HG03354 (cell line): ENCODE results near the gene PDPK1.
A peak's percentile ranks its signal among the peaks of the same experiment; 100 is the strongest.

Experiments
- ATAC-seq: cut with Tn5 transposase; IDR thresholded peaks from one replicate; pipeline ENCODE4 v1.9.1; 2021; ENCODE audit warnings: mild to moderate bottlenecking; ENCODE audit not compliant: unreplicated experiment, poor library complexity, severe bottlenecking

The PDPK1 gene

DNA sequence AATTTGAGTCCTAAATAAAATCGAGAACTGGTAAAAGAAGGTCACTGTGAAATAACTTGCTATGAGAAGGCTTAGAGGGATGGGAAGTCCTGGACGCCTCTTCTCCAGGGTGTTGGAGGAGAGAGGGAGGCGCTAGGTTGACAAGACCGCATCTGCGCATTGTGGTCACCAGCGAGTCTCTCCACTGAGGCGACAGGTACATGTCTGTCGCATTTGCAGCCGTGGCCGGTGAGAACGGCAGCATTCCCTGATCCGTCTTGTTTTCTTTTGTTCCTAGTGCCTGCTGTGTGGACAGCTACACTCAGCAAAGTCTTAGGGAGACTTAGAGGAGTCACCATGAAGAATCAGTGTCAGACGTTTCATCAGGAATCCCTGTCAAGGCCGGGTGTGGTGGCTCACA lies 32.1 kb upstream of the PDPK1 start:
- ATAC-seq: no peak

DNA sequence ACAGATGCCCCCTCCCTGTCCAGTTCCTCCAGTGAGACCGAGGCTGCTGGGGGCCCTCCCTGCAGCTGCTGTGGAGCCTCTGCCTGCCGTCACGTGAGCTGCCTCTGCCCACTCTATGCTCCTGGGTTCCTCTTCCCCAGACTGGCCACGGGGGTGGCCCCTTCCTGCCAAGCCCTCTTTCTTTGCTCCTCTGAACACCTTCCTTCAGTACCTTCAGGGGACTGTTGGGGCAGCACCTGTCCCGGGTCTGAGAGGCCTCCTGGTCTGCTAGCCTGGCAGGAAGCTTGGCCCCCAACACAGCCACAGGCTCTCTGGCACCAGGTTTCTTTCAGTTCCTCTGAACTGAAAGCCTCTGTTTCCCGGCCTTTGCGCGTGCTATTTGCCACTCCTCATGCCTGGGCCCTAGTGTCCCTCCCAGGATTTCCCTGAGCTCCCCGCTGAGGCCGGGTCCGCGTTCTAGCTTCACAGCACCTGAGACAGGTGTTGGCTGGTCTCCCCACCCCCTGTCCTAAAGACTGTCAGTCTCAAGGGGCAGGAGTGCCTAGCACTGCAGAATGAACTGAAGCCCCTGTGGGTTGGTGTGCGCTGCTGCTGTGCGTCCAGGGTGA lies 30.7 kb upstream of the PDPK1 start:
- peak; percentile 61 for ATAC-seq

DNA sequence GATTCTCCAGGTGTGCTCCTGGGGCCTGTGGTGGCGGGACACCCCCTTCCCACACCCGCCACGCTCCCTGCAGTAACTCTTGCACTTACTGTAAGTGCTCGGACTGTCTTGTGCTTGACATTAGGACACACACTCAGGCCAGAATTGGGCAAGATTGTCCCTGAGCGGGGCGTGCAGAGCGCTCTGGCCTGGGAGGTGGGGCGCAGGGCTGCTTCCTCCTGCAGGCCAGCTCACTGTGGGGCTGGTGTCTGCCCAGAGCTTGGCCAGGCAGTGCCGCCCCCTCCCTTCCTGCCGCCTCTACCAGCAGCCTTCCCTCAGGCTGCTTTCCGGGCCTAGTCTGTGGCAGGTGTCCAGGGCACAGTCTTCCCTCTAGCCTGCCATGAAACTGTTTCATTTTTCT lies 30.2 kb upstream of the PDPK1 start:
- ATAC-seq: peak; percentile 12

DNA sequence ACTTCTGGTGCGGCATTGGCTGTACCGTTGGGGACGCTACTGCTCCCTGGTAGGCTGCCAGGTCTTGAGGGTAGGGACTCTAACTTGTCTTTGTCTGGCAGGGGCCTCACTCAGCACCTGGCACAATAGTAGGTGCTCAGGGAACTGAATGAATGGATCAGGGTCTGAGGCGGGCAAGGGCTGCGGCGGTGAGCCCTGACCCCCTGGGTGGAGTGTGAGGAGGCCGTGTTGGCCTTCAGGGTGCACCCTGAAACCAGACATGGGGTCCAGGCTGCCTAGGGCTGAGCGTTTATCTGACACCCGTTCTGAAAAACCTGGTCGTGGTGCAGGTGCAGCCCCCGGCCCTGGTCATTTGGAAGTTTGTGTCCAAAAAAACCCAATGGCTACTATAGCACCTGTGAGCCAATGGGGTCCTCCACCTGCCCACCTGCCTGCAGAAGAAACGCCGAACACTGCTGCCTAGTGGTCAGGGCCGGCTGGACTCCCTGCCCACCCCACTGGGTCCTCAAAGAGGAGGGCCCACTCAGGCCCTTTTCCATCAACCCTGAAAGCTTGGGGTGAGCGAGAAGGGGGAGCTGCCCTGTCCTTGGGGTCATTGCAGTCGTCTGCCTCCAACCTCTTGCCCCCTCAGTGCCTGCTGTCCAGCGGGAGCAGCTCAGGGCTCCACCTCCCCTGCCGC lies 29.0 kb upstream of the PDPK1 start:
- no peak for ATAC-seq

DNA sequence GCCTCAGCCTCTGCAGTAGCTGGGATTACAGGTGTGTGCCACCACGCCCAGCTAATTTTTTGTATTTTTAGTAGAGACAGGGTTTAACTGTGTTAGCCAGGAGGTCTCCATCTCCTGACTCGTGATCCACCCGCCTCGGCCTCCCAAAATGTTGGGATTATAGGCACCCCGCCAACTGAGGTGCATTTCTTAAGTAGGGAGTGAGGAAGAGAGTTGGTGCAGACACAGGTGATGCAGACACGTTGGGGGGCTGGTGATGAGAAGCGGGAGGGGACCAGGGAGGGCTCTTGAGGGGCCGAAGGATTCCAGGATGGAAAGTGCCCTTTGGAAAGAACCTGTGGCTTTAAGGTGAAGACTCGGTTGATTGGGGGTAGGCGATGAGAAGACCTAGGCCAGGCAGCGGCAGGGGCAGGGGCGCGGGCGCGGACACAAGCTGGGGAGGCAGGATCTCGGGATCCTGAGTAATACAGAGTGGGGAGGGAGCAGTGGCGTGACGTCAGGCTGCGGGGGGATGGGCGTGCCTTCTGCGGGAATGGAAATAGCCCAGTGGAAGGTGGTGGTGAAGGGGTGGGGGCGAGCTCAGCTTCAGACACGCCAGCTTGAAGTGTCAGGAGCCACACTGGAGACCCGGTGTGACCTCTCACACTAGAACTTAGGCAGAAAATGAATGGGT lies 26.6 kb upstream of the PDPK1 start:
- ATAC-seq: no peak

DNA sequence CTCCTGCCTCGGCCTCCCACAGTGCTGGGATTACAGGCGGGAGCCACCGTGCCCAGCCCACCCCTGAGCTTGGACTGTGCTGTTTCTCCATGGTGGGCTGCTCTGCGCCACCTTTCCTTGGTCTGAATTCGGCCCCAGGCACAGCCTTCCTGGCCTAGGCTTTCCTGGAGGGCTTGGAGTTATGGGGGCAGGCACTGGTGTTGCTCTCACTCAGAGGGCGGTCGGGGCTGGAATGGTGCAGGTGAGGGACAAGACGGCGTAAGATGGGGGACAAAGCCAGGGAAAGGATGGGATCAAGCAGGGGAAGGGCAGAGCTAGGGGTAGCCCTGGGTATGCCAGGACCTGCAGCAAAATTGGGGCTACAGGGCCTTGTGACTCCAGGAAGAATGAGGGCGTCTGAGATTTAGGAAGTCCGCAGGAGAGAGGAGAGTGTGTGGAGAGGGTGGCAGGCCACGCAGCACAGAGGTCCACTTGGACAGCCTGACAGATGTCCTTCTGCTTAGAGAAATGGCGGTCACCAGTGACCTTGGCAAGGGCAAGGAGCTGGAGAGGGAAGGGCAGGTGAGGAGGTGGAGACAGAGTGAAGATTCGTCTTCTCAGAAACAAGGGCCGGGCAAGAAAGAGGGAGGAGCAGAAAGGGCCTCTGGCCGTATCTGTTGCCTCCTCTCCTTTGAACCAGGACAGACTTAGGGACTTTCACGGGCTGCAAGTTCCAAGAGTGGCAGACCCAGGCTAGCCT lies 25.7 kb upstream of the PDPK1 start:
- no peak for ATAC-seq

DNA sequence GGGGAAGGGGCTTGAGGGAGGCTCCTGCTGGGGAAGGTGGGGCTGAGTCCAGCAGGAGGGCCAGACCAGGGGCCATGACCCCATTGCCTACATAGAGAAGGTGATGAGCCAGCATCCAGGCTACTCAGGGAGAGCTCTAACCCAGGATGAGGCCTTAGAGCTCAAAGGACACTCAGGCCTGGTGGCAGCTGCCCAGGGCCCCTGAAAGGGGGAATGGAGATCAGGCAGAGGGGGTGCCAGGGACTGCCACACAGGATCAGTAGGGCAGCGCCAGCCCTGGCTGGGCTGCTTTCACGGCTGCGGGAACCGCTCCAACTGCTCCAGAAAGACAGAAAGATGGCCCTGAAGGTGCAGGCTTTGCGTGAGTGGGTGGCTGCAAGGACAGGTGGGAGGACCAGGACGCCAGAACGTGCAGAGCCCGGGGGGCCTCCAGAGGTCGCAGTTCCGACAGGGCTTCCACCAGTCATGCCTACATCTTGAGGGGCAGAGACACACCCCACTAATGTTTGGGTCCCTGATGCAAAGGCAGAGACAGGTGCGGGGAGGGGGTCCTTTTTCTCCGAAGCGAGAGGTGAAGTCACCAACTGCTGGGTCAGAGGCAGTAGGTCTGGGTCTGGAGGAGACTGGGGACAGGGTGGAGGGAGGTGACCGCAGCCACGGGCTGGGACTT lies 25.0 kb upstream of the PDPK1 start:
- ATAC-seq: no peak

DNA sequence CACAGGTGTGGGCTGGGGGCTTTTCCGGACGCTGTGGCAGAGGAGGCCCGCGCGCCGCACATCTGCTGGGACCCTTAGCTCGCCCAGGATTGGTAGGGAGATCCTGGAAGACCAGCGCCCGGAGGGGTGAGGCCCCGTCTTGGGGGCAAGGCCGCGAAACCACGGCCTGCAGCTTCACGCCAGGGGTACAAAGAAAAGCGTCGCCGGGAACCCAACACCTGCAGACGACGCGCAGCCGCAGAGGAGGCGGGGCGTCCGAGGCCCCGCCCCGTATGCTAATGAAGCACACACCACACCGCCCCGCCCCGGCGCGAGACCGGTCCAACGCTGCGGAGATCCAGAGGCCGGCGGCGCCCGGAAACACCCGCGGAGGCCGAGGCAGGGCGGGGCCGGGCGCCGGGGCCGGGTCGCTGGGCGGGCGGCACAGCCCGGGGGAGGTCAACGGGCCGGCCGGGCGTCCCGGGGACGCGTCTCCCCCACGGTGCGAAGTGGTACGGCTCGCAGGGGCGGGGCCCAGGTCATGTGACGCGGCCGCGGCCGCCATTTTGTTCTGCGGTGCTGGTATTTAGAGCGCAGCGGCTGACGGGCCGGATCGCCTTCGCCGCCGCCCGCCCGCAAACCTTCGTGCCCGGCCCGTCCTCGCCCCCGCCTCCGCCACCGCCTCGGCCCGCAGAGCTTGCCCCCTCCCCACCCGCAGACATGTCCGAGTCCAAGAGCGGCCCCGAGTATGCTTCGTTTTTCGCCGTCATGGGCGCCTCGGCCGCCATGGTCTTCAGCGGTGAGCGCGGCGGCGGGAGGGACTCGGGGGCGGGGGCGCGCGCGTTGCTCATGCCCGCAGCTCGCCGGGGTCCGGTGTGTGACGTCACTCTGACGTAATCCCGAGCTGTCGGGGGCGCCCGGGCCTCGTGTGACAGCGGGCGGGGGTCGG lies 24.2 kb upstream of the PDPK1 start, which contains the start of gene ATP6V0C:
Gene ATP6V0C, plus strand, starts transcription at position 548 of the 928 bp plus-strand sequence. Its CDS starts 152 bp downstream, at position 700.
- ATAC-seq: peak; percentile 62

DNA sequence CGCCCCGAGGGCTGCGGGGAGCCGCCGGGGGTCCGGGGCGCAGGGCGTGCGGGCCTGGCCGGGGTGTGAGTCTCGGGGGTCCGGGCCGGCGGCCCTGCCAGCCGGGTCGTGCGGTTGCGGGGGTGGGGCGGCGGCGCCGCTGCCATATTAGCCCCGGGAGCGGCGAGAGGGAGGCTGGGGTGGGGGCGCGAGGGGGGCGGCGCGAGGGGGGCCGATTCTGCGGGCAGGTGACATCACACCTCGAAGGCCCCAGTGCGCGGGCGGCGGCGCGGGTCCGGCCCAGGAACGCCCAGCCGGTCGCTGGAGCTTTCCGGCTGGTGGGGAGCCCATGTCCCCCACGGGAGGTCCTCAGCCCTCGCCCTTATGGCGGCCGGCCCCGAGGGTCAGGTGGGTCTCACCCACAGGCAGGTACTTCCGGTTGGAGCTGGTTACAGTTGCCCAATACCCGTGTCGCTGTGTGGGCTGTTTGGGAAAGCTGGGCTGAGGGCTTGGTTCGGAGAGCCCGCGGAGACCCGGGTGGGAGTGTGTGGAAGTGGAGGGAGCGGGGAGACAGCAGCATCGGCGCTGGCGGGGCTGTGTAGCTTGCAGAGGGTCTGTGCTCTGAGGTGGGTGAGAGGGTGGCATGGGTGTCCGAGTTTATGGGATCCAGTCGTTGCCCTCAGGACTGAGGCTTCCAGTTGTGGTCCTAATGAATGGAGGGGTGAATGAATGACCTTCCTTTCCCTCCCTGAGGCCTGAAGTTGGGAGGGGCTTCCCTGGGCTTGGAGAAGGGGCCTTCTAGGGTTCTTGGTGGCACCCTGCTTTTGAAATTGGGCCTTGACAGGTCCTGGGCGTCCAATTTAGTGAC lies 23.3 kb upstream of the PDPK1 start:
- no peak for ATAC-seq

DNA sequence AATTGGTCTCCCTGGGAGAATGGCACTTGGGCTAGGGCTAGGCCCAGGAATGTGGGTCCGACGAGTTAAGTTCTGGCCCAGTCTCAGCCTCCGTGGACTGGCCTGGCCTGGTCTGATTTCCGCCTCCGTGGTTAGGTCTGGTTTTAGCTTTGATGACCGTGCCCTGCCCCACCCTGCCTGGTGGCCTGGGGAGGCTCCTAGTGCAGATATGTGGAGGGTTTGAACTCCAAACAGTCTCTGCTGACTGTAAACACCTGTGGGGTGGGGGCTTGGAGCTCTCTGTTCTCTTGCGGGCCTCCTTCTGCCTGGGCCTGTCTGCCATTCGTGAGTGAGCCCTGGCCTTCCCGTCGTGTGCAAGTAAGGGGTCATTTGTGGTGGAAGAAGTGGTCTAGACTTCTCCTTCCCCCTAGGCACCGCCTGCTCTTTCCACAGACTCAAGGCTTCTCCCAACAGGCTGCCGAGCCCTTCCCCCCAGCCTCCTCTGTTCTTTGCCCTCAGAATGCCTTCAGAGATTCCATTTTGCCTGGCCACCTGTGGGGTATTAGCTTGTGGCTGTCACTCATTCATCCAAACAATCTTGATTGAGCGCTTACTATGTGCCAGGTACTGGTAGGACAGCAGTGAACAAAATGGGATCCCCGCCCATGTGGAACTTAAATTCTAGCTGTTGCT lies 22.5 kb upstream of the PDPK1 start:
- ATAC-seq: no peak

DNA sequence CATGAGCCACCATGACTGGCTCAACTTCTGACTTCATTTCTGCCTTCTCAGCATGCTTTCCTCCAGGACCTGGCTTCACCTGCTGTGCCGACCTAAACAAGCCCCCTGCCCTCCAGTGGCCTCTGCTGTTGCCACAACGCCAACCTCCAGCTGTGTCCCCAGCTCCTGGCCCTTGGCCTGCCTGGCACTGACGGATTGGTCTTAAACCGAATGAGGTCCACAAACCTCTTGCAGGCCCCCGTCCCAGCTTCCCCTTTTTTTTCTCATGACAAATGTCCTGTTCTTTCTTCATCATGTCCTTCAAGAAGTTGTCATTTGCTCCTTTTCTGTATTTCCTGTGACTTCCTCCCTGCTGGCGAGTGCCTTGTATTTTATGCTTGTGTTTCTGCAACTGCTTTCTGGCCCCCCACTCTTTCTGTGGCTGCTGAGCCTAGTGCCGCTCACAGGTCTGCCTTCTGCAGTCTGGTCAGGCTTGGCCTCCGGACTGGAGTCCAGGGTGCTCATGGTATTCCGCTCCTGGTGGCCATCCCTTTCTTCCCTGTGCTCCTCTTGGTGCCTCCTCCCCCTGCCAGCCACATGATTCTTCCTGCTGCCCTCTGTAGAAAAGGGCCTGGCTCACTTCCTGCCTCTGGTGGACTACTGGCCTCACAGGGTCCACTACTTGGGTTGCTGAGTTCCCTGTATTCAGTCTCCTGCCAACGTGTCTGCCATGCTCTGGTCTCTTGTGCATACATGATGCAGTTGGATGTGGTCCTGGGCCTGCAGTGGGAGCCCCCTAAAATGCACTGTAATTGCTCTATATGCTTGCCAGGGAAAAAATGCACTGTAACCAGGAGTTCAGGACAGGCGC lies 21.2 kb upstream of the PDPK1 start:
- ATAC-seq: no peak

DNA sequence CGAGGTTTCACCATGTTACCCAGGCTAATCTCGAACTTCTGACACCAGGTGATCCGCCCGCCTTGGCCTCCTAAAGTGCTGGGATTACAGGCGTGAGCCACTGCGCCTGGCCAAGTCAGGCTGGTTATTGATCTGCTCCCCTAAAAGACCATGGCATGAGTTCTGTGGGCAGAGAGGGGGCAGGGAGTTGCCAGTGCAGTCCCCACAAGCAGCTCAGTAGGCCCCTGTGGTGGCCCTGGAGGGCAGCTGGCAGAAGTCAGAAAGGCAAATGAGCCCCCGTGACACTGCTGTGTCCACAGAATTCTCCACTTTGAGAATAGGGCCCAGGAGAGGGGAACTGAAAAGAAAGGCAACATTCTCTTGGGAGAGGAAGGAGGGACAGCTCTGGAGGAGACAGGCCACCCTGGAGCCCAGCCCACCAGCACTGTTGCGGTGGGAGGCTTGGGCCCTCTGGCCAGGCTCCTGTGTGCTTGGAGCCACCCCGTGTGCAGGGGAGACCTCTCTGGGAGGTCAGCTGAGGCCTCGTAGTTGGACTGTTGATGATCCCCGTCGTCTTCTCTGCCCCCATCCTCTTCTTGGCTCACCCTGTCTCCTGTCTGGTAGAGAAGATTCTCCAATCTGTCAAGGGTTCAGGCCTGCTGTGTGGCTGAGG lies 19.7 kb upstream of the PDPK1 start:
- ATAC-seq: no peak

DNA sequence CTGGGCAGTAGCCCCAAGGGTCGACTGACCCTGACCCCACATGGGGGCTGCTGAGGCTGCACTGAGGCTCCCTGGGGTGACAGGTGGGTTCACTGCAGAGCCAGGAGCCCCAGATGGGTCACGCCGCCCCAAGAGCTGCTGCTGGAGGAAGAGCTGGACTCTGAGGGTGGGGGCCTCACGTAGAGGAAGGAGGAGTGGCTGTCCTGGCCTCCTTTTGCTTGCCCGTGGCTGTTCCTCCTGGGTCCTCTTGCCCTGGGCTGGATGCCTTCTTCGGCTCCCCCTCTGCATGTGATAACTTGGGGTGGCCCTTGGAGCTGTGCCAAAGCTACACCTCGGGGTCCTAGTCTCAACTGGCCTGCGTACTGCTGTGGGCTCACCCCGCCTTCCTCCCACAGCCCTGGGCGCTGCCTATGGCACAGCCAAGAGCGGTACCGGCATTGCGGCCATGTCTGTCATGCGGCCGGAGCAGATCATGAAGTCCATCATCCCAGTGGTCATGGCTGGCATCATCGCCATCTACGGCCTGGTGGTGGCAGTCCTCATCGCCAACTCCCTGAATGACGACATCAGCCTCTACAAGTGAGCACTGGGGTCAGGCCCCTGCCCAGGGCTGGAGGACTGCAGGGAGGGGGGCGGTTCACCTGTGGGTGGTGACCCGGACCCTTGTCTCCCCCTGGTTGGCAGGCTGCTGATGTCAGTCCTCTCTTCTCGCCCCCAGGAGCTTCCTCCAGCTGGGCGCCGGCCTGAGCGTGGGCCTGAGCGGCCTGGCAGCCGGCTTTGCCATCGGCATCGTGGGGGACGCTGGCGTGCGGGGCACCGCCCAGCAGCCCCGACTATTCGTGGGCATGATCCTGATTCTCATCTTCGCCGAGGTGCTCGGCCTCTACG lies 18.8 kb upstream of the PDPK1 start:
- no peak for ATAC-seq

DNA sequence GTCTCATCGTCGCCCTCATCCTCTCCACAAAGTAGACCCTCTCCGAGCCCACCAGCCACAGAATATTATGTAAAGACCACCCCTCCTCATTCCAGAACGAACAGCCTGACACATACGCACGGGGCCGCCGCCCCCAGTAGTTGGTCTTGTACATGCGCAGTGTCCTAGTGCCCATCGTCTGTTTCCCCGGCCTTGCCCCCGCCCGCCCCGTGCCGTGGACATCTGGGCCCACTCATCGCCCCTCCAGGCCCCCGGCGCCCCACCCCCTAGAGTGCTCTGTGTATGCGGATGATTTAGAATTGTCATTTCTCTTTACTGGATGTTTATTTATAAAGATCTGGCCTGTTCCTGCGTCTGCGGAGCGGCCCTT lies 18.1 kb upstream of the PDPK1 start:
- no peak for ATAC-seq

DNA sequence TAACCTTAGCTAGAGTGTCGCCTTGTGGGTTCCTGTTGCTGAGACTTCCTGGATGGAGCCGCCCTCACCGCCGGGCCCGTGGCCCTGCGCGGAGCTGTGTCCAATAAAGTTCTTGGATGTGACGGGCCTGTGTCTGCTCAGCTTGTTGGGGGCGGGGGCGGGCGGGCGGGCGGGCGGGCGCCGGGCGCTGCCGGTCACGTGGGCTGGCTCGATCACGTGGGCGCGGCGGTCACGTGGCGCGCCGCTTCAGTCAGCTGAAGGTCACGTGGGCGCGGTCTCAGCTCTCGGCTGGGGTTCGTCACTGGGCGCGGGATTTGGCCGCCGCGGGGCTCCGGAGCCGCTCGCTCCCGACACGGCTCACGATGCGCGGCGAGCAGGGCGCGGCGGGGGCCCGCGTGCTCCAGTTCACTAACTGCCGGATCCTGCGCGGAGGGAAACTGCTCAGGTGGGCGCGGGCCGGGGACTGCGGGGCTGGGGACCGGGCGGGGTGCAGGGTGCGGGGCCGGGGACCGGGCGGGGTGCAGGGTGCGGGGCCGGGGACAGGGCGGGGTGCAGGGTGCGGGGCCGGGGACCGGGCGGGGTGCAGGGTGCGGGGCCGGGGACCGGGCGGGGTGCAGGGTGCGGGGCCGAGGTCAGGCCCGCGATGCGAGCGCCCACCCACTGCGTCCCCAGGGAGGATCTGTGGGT lies 17.6 kb upstream of the PDPK1 start, which contains the start of gene AMDHD2:
Gene AMDHD2, plus strand, starts transcription at position 275 of the 687 bp plus-strand sequence. Its CDS starts 88 bp downstream, at position 363.
- peak; percentile 64 for ATAC-seq
